HepG2 (cell line): ENCODE measurements around the gene C1GALT1.

Experiments
- CTCF ChIP-seq: sonication (generic); formaldehyde crosslinking; IDR thresholded peaks from 2 replicates; pipeline ENCODE4 v1.5.0; 2020; ENCODE audit warnings: mild to moderate bottlenecking, missing genetic modification reagents, moderate library complexity
- PHF8 ChIP-seq: sonication (generic); formaldehyde crosslinking; IDR thresholded peaks from 2 replicates; pipeline ENCODE4 v1.5.0; 2020; ENCODE audit warnings: missing genetic modification reagents
- POGZ ChIP-seq: sonication (generic); formaldehyde crosslinking; IDR thresholded peaks from 2 replicates; pipeline ENCODE4 v1.4.0; 2020; ENCODE audit warnings: mild to moderate bottlenecking, missing genetic modification reagents
- POLR2AphosphoS5 ChIP-seq: IDR thresholded peaks from 2 replicates; pipeline ENCODE4 v1.6.1; 2012; ENCODE audit warnings: low read depth, low read length
- PRDM10 ChIP-seq: sonication (generic); formaldehyde crosslinking; IDR thresholded peaks from 2 replicates; pipeline ENCODE4 v1.4.0; 2020; ENCODE audit warnings: low read depth, missing genetic modification reagents
- ZNF24 ChIP-seq: fragments of 450-650 bp; IDR thresholded peaks from 2 replicates; pipeline ENCODE4 v1.6.1; 2017; ENCODE audit warnings: antibody characterized with exemption, mild to moderate bottlenecking
- ZNF382 ChIP-seq: sonication (generic); formaldehyde crosslinking; IDR thresholded peaks from 2 replicates; pipeline ENCODE4 v1.5.0; 2020; ENCODE audit warnings: missing genetic modification reagents, mild to moderate bottlenecking, borderline replicate concordance
- TF ChIP-seq, protein P1 (sequence below): sonication (generic); formaldehyde crosslinking; IDR thresholded peaks from 2 replicates; pipeline ENCODE4 v1.8.1; 2022; ENCODE audit warnings: low read depth, mild to moderate bottlenecking, missing genetic modification reagents
- TF ChIP-seq, protein P2 (sequence below): sonication (generic); formaldehyde crosslinking; IDR thresholded peaks from 2 replicates; pipeline ENCODE4 v1.4.0; 2020; ENCODE audit warnings: missing genetic modification reagents

- TF ChIP-seq, protein P1, sequence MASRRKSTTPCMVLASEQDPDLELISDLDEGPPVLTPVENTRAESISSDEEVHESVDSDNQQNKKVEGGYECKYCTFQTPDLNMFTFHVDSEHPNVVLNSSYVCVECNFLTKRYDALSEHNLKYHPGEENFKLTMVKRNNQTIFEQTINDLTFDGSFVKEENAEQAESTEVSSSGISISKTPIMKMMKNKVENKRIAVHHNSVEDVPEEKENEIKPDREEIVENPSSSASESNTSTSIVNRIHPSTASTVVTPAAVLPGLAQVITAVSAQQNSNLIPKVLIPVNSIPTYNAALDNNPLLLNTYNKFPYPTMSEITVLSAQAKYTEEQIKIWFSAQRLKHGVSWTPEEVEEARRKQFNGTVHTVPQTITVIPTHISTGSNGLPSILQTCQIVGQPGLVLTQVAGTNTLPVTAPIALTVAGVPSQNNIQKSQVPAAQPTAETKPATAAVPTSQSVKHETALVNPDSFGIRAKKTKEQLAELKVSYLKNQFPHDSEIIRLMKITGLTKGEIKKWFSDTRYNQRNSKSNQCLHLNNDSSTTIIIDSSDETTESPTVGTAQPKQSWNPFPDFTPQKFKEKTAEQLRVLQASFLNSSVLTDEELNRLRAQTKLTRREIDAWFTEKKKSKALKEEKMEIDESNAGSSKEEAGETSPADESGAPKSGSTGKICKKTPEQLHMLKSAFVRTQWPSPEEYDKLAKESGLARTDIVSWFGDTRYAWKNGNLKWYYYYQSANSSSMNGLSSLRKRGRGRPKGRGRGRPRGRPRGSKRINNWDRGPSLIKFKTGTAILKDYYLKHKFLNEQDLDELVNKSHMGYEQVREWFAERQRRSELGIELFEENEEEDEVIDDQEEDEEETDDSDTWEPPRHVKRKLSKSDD (CRISPR knock-in tag) = no peak
- no peak for TF ChIP-seq PRDM10 (CRISPR knock-in tag)
- TF ChIP-seq POLR2AphosphoS5 = no peak
- TF ChIP-seq CTCF (CRISPR knock-in tag) = no peak
- no peak for TF ChIP-seq ZNF382 (CRISPR knock-in tag)
- no peak for TF ChIP-seq POGZ (CRISPR knock-in tag)
- no peak for TF ChIP-seq PHF8
- TF ChIP-seq, protein P2, sequence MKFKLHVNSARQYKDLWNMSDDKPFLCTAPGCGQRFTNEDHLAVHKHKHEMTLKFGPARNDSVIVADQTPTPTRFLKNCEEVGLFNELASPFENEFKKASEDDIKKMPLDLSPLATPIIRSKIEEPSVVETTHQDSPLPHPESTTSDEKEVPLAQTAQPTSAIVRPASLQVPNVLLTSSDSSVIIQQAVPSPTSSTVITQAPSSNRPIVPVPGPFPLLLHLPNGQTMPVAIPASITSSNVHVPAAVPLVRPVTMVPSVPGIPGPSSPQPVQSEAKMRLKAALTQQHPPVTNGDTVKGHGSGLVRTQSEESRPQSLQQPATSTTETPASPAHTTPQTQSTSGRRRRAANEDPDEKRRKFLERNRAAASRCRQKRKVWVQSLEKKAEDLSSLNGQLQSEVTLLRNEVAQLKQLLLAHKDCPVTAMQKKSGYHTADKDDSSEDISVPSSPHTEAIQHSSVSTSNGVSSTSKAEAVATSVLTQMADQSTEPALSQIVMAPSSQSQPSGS (CRISPR knock-in tag) = no peak
- no peak for TF ChIP-seq ZNF24
These were observed 32.3 kb downstream of the C1GALT1 start for GRCh38 chr7:7214398-7215347.
